Measurements from ENCODE around the gene PIWIL1.
A peak's percentile ranks its signal among the peaks of the same experiment; 100 is the strongest.

PIWIL1 gene

GRCh38 chr12:130338794-130339601 is 1.3 kb downstream of the PIWIL1 start:
- no peak for DNase-seq

GRCh38 chr12:130339951-130340350 is 2.3 kb downstream of the PIWIL1 start:
- DNase-seq, result no peak

GRCh38 chr12:130342442-130342841 is 4.8 kb downstream of the PIWIL1 start:
- DNase-seq, result no peak

- DNase-seq, result no peak
Observed at GRCh38 chr12:130342842-130343241, 5.2 kb downstream of the PIWIL1 start.

GRCh38 chr12:130344529-130344928 is 6.8 kb downstream of the PIWIL1 start:
- DNase-seq, result no peak

- DNase-seq, result no peak
Observed at GRCh38 chr12:130345292-130345691, 7.6 kb downstream of the PIWIL1 start.

- DNase-seq, result peak; percentile 5
Observed at GRCh38 chr12:130347588-130347987, 9.9 kb downstream of the PIWIL1 start.

- DNase-seq, result no peak
Observed at GRCh38 chr12:130350715-130351114, 13.0 kb downstream of the PIWIL1 start.

- no peak for DNase-seq
Observed at GRCh38 chr12:130351326-130351725, 13.6 kb downstream of the PIWIL1 start.

GRCh38 chr12:130353081-130353480 is 15.4 kb downstream of the PIWIL1 start:
- no peak for DNase-seq

GRCh38 chr12:130354407-130354806 is 16.7 kb downstream of the PIWIL1 start:
- no peak for DNase-seq

GRCh38 chr12:130356222-130356621 is 18.5 kb downstream of the PIWIL1 start:
- DNase-seq, result no peak

- no peak for DNase-seq
Observed at GRCh38 chr12:130357241-130357640, 19.6 kb downstream of the PIWIL1 start.

- no peak for DNase-seq
Observed at GRCh38 chr12:130357729-130358330, 20.1 kb downstream of the PIWIL1 start.

GRCh38 chr12:130362060-130362459 is 24.4 kb downstream of the PIWIL1 start:
- no peak for DNase-seq

GRCh38 chr12:130364578-130364977 is 26.9 kb downstream of the PIWIL1 start:
- no peak for DNase-seq

GRCh38 chr12:130366159-130366558 is 28.5 kb downstream of the PIWIL1 start:
- DNase-seq, result no peak

- DNase-seq, result no peak
Observed at GRCh38 chr12:130367003-130367402, 29.3 kb downstream of the PIWIL1 start.

- DNase-seq, result no peak
Observed at GRCh38 chr12:130367523-130367922, 29.8 kb downstream of the PIWIL1 start.

- no peak for DNase-seq
Observed at GRCh38 chr12:130369816-130370215, 32.1 kb downstream of the PIWIL1 start.

- no peak for DNase-seq
Observed at GRCh38 chr12:130371296-130371695, 33.6 kb downstream of the PIWIL1 start.

GRCh38 chr12:130372936-130373335 is 35.2 kb downstream of the PIWIL1 start:
- DNase-seq, result no peak

GRCh38 chr12:130374083-130374482 is 36.4 kb downstream of the PIWIL1 start:
- DNase-seq, result no peak
